ENCODE measurements around the gene CEACAM6.

DNA sequence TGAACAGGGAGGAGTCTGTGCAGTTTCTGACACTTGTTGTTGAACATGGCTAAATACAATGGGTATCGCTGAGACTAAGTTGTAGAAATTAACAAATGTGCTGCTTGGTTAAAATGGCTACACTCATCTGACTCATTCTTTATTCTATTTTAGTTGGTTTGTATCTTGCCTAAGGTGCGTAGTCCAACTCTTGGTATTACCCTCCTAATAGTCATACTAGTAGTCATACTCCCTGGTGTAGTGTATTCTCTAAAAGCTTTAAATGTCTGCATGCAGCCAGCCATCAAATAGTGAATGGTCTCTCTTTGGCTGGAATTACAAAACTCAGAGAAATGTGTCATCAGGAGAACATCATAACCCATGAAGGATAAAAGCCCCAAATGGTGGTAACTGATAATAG lies 16.1 kb downstream of the CEACAM6 start:
- TF ChIP-seq CTCF (IDR thresholded peaks at IDR 0.05) = no peak
- TF ChIP-seq POLR2A (IDR thresholded peaks at IDR 0.05) = no peak
